SJCRH30 (cell line): ENCODE results near the gene PHACTR2. TPM values are rescaled to one million over a fixed set of nuclear protein-coding genes. Genes with fewer than 3 reads are reported as not detected.

Source experiments
- DNase-seq, 2 experiments: peaks; one replicate each; pipeline ENCODE4 v3.0.0-alpha.2; 2015 to 2020
- H3K27ac ChIP-seq: fragments of 250-450 bp; sonication (Bioruptor Pico); 2 replicates; pipeline ENCODE4 v1.5.1; 2020; ENCODE audit warnings: mild to moderate bottlenecking, moderate library complexity
- H3K27me3 ChIP-seq: fragments of 250-450 bp; sonication (Bioruptor Pico); 2 replicates; pipeline ENCODE4 v1.5.1; 2020; ENCODE audit warnings: mild to moderate bottlenecking, moderate library complexity
- H3K36me3 ChIP-seq: fragments of 250-450 bp; sonication (Bioruptor Pico); 2 replicates; pipeline ENCODE4 v1.5.1; 2020; ENCODE audit warnings: mild to moderate bottlenecking, moderate library complexity
- H3K4me1 ChIP-seq: fragments of 250-450 bp; sonication (Bioruptor Pico); 2 replicates; pipeline ENCODE4 v1.5.1; 2020; ENCODE audit warnings: mild to moderate bottlenecking, moderate library complexity
- H3K4me3 ChIP-seq: fragments of 250-450 bp; sonication (Bioruptor Pico); 2 replicates; pipeline ENCODE4 v1.5.1; 2020; ENCODE audit warnings: mild to moderate bottlenecking, moderate library complexity
- H3K9me3 ChIP-seq: fragments of 250-450 bp; sonication (Bioruptor Pico); replicated peaks from 2 replicates; pipeline ENCODE4 v1.5.1; 2020; ENCODE audit warnings: mild to moderate bottlenecking, moderate library complexity
- total RNA-seq: library from RNA; depleted of rRNA; stranded (reverse); fragments of >200 nt; shearing (Covaris generic); gene quantifications from 2 replicates; pipeline ENCODE4 v1.2.3, GENCODE V29; 2014

PHACTR2 gene
- total RNA-seq, 1 experiment from 2014 or later, result 63.7 TPM

DNA sequence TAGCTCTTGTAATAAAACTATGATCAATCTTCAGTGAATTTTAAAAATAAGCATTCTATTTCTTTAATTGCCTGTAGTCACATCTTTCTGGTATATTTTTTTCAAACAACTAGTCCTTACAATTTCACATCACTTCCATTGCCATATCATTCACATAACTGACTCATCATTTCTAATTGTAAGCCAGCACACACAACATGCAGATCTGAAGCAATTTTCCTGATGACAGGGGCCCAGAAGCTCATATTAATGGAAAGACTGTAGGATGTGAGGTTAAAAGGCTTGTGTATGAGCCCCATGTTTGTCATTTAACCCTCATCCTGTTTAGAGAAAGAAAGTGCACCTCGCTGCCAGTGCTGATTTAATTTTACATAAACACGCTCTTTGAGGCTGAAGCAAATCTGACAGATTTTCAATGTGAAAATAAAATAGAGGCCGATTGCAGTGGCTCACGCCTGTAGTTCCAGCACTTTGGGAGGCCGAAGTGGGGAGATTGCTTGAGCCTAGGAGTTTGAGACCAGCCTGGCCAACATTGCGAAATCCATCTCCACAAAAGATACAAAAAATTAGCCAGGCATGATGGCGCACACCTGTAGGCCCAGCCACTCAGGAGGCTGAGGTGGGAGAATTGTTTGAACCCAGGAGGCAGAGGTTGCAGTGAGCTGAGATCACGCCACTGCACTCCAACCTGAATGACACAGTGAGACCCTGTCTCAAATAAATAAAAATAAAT lies 125.2 kb downstream of the PHACTR2 start:
- peaks cover 25% of the 10 kb centered on the region for H3K36me3 ChIP-seq
- DNase-seq, result no peak
- H3K4me1 ChIP-seq, result no peaks in the 10 kb centered on the region
- H3K27ac ChIP-seq, result no peak overlapping the region
- H3K4me3 ChIP-seq, result no peak overlapping the region
- no peaks in the 10 kb centered on the region for H3K9me3 ChIP-seq
- H3K27me3 ChIP-seq, result no peaks in the 10 kb centered on the region

DNA sequence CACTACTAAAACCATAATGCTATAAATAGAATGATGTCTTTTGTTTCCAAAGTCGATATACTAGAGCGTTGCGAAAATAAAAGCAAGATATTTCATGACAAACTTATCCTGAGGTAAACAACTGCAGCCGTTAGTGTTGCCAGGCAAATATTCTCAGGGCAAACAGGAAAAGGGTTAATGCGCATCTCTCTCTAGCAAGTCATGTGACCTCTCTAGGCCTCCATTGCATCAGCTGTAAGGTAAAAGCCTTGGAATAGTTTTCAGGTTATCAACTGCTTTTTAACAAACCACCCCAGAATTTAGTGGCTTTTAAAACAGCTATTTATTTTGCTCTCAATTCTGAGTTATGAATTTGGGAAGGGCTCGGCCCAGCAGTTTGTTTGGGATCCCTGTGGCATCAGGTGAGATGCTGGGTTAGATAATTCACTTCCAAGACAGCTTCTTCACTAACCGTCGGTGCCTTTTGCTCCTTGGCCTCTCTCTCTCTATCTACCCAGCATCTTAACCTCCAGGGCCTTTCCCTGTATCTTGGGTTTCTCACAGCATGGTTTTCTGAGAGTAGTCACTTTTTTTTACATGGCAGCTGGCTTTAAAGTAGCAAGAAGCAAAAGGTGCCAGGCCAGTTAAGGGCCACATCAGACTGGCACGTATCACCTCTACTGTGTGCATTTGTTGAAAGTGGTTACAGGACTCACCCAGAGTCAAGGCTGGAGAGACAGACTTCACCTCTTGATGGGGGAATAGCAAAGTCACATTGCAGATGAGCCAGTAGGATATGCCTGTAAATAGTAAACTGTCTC lies 126.2 kb downstream of the PHACTR2 start:
- DNase-seq, result no peak
- no peaks in the 10 kb centered on the region for H3K4me1 ChIP-seq

GRCh38 chr6:143804835-143805239 lies 127.1 kb downstream of the PHACTR2 start:
- Histone ChIP-seq H3K4me3 (no peak overlapping the region), H3K4me1 (no peaks in the 10 kb centered on the region), H3K36me3 (peaks cover 25% of the 10 kb centered on the region), H3K27ac (no peak overlapping the region), H3K27me3 (no peaks in the 10 kb centered on the region), H3K9me3 (no peaks in the 10 kb centered on the region)
- no peak for DNase-seq

More for the DNA sequence above, 126.2 kb downstream of the PHACTR2 start:
- Histone ChIP-seq H3K9me3 (no peaks in the 10 kb centered on the region), H3K27me3 (no peaks in the 10 kb centered on the region), H3K27ac (no peak overlapping the region), H3K36me3 (peaks cover 25% of the 10 kb centered on the region), H3K4me3 (no peak overlapping the region)

- Histone ChIP-seq H3K9me3 (no peaks in the 10 kb centered on the region), H3K4me3 (no peak overlapping the region), H3K36me3 (peaks cover 26% of the 10 kb centered on the region), H3K27me3 (no peaks in the 10 kb centered on the region), H3K27ac (no peak overlapping the region), H3K4me1 (no peaks in the 10 kb centered on the region)
- peak; percentile 8 to 11 for DNase-seq
These were observed 128.7 kb downstream of the PHACTR2 start for GRCh38 chr6:143806282-143807102.

GRCh38 chr6:143807103-143807772 lies 129.5 kb downstream of the PHACTR2 start:
- H3K4me1 ChIP-seq, result no peaks in the 10 kb centered on the region
- H3K27me3 ChIP-seq, result no peaks in the 10 kb centered on the region
- H3K27ac ChIP-seq, result no peak overlapping the region
- no peak for DNase-seq
- H3K4me3 ChIP-seq, result no peak overlapping the region
- peaks cover 23% of the 10 kb centered on the region for H3K36me3 ChIP-seq
- H3K9me3 ChIP-seq, result no peaks in the 10 kb centered on the region

GRCh38 chr6:143810745-143811144 lies 133.0 kb downstream of the PHACTR2 start:
- H3K4me3 ChIP-seq, result no peak overlapping the region
- no peak for DNase-seq
- no peak overlapping the region for H3K27ac ChIP-seq
- H3K4me1 ChIP-seq, result no peaks in the 10 kb centered on the region
- H3K9me3 ChIP-seq, result no peaks in the 10 kb centered on the region
- no peaks in the 10 kb centered on the region for H3K27me3 ChIP-seq
- H3K36me3 ChIP-seq, result peaks cover 11% of the 10 kb centered on the region

- H3K27ac ChIP-seq, result no peak overlapping the region
- no peaks in the 10 kb centered on the region for H3K4me1 ChIP-seq
- no peak overlapping the region for H3K4me3 ChIP-seq
- H3K36me3 ChIP-seq, result peaks cover 11% of the 10 kb centered on the region
- no peaks in the 10 kb centered on the region for H3K9me3 ChIP-seq
- no peaks in the 10 kb centered on the region for H3K27me3 ChIP-seq
- DNase-seq, result no peak
These were observed 133.9 kb downstream of the PHACTR2 start for GRCh38 chr6:143811501-143812157.

- Histone ChIP-seq H3K36me3 (peaks cover 12% of the 10 kb centered on the region; the same call in 1 of the 2 replicates), H3K27ac (no peak overlapping the region), H3K4me1 (no peaks in the 10 kb centered on the region; the same call in 1 of the 2 replicates), H3K27me3 (no peaks in the 10 kb centered on the region), H3K9me3 (no peaks in the 10 kb centered on the region), H3K4me3 (no peak overlapping the region)
- no peak for DNase-seq
These were observed 139.9 kb downstream of the PHACTR2 start for GRCh38 chr6:143817621-143818020.

GRCh38 chr6:143821359-143821758 lies 143.6 kb downstream of the PHACTR2 start:
- Histone ChIP-seq H3K4me1 (no peaks in the 10 kb centered on the region; the same call in 1 of the 2 replicates), H3K27me3 (no peaks in the 10 kb centered on the region), H3K36me3 (peaks cover 14% of the 10 kb centered on the region; the same call in 1 of the 2 replicates), H3K27ac (no peak overlapping the region), H3K4me3 (no peak overlapping the region), H3K9me3 (no peaks in the 10 kb centered on the region)
- DNase-seq, result no peak

DNA sequence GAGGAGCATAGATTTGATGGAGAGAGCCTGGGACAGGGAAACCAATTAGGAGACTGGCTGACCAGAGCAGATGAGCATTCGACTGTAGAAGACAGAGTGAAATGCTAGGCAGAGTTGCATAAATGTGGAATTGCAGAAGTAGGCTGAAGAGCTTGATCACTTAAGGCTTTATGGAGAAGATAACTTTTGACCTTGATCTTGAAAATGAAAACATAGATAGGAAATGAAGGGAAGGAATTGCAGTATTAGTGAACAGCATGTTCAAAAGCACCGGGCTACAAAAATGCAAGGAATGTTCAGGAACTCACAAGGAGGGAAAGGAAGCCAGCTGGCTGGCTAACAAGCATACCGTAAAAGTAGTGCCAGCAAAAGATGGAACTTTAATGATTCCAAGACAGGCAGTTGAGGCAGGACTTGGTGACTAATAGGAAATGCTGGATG lies 144.8 kb downstream of the PHACTR2 start:
- Histone ChIP-seq H3K36me3 (peaks cover 11% of the 10 kb centered on the region; the same call in 1 of the 2 replicates), H3K4me3 (no peak overlapping the region), H3K4me1 (no peaks in the 10 kb centered on the region; the same call in 1 of the 2 replicates), H3K27ac (no peak overlapping the region), H3K9me3 (no peaks in the 10 kb centered on the region), H3K27me3 (no peaks in the 10 kb centered on the region)
- DNase-seq, result no peak

DNA sequence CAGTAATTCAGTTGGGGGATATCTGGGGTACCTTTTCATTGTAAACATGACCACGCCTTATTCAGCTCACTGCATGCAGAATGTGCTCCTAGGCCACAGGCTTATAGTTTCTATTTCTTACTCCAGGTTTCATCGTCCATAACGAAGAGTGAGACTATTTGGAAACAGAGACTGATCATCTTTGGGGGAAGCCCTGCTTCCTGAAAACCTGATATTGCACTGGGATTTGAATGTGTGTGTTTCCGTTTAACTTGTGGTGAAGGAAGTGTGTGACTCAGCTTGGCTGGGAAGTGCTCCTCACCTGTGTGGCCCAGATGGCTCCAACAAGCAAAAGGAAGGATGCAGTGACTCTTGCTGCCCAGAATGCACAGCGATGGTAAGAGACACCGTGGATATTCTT lies 145.8 kb downstream of the PHACTR2 start:
- peaks cover 5% of the 10 kb centered on the region; the same call in 1 of the 2 replicates for H3K36me3 ChIP-seq
- H3K9me3 ChIP-seq, result no peaks in the 10 kb centered on the region
- no peak overlapping the region for H3K4me3 ChIP-seq
- H3K27ac ChIP-seq, result no peak overlapping the region
- DNase-seq, result no peak
- H3K27me3 ChIP-seq, result no peaks in the 10 kb centered on the region
- no peaks in the 10 kb centered on the region; the same call in 1 of the 2 replicates for H3K4me1 ChIP-seq

- no peak for DNase-seq
- no peaks in the 10 kb centered on the region for H3K9me3 ChIP-seq
- no peak overlapping the region for H3K4me3 ChIP-seq
- no peak overlapping the region for H3K27ac ChIP-seq
- peaks cover 5% of the 10 kb centered on the region; the same call in 1 of the 2 replicates for H3K36me3 ChIP-seq
- no peaks in the 10 kb centered on the region for H3K27me3 ChIP-seq
- H3K4me1 ChIP-seq, result no peaks in the 10 kb centered on the region
These were observed 150.8 kb downstream of the PHACTR2 start for GRCh38 chr6:143828572-143828971.

- H3K36me3 ChIP-seq, result no peaks in the 10 kb centered on the region
- no peaks in the 10 kb centered on the region for H3K9me3 ChIP-seq
- no peaks in the 10 kb centered on the region for H3K27me3 ChIP-seq
- H3K4me1 ChIP-seq, result no peaks in the 10 kb centered on the region
- DNase-seq, result no peak
- H3K4me3 ChIP-seq, result no peak overlapping the region
- H3K27ac ChIP-seq, result no peak overlapping the region
These were observed 158.4 kb downstream of the PHACTR2 start for GRCh38 chr6:143836150-143836549.

DNA sequence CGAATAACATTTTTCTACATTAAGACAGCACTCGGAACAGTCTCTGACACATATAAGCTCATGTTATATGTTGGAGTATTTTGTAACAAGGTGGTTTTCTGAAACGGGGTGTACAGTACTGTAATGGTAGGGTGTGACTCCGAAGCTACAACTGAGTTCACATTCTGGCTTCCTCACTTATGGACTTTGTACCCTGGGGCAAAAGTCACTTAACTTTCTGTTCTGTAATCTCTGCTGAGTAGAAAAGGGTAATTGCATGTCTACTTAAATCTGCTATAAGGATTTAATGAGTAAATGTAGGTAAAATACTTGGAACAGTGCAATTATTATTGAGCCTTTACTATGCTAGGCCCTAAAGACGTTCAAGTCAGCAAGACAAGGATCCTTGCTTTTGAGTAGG lies 160.6 kb downstream of the PHACTR2 start:
- no peak for DNase-seq
- Histone ChIP-seq H3K27me3 (no peaks in the 10 kb centered on the region), H3K27ac (no peak overlapping the region), H3K9me3 (no peaks in the 10 kb centered on the region), H3K4me1 (peaks cover 6% of the 10 kb centered on the region; the same call in 1 of the 2 replicates), H3K36me3 (no peaks in the 10 kb centered on the region), H3K4me3 (no peak overlapping the region)
